Retina (tissue), 1 donor: Measurements from ENCODE around the gene MMP24OS.
A peak's percentile ranks its signal among the peaks of the same experiment; 100 is the strongest.
"Not testable (repeated sequence)": the region's sequence is repeated elsewhere in the genome, so short reads cannot be mapped to it uniquely, and the experiment has no call there.

Experiments used
- DNase-seq: peaks from one replicate; pipeline ENCODE4 v3.0.0-alpha.2; 2016

MMP24OS gene

DNA sequence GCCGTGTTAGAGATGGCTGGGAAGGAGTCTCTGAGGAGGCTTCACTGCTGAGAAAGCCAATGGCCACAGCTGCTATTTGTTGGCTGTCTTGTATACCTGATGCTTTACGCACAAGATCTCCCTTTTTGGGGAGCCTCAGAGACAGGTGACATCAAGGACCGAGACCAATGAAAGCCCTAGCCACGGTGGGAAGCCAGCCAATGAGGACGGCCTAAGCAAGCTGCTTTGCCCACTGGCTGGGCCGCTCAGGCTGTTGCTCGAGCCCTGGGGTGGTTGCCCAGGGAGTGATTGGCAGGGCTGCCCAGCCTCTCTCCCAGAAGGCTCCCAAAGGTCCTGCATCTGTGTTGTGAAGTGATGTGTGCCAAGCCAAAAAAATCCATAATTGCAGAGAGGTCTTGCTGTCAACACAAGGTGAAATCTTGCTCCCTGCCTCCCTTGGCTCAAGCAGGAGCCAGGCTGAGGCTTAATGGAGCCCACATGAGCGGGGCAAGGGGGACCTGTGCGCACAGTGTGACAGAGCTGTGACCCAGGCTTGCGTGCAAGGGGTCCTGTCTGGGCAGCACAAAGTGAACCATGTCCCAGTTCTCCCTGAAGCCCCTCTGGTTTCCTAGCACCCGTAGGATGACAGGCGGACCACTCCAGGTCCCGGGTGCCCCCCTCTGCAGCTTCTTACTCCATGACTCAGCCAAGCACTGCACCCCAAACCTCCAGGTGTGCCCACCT, 4.3 kb downstream of the MMP24OS start:
- DNase-seq: no peak

DNA sequence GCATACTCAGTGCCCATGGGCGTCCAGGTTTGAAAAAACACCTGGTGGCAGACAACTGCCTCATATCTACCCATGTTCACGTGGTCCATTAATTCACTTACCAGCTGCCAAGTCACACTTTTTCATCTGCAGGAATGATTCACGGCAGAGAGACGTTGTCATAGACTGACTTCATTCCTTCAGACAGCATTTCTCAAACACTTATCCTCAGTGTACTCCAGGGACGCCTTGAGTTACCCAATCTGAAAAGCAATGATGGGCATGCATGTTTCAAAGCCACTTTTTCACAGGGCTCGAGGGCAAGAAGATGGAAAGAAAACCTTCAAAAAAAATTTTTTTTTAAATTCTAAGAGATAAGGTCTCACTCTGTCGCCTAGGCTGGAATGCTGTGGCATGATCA, 6.0 kb downstream of the MMP24OS start:
- DNase-seq: no peak

DNA sequence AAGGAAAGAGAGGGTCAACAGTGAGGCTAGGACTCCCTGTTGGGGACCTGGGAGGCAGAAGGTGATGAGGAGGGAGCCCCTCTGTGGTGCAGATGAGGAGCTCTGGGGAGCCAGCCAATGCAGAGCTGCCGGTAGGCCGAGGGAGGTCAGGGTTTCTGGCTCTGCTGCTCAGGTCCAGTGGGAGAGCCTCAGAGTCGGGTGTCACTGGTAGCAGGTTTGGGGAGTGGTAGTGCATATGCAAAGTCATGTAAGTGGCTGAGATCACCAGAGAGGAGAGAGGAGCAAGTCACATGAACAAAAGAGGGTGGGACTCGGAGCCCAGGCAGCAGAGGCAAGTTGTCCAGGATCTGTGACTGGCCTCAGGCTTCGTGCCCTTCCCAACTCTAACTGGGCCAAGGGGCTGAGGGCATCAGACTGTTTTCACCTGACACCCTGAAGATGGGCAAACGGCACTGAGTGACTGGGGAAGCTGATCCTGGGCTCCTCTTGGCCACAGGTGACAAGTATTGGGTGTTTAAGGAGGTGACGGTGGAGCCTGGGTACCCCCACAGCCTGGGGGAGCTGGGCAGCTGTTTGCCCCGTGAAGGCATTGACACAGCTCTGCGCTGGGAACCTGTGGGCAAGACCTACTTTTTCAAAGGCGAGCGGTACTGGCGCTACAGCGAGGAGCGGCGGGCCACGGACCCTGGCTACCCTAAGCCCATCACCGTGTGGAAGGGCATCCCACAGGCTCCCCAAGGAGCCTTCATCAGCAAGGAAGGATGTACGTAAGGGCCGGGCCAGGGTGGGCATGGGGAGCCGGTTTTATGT, 6.6 kb downstream of the MMP24OS start:
- no peak for DNase-seq

DNA sequence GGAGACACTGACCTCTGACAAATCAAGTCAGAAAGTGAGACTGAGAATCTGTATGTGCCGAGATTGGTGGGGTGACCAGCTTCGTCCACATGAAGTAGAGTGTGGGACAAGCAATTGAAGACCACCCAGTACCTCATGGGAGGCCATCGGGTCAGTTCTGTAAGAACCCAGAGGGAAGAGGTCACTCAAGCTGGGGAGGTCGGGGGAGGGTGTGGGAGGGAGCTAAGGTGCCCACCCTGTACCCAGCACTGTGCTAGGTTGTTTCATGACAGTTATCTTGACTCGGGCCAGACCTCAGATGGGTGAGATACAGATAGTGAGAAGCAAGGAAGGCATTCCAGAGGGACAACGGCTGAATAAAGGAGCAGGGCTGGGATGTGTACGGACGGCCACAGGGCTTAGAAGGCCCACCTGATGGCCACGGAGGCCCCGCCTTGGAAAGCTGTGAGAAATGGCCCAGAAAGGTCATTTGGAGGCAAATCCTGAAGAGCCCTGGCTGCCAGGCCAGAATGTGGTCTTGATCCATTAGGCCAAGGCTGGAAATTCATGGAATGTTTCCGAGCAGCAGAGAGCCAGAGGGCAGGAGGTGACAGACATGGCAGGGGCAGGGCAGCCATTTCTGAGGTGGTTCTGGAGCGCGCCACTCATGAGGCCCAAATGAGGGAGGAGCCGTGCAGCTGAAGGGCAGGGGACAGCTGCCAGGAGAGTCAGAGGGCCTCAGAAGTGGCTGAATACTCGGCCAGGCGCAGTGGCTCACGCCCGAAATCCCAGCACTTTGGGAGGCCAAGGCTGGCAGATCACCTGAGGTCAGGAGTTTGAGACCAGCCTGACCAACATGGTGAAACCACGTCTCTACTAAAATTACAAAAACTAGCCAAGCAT, 7.7 kb downstream of the MMP24OS start:
- no peak for DNase-seq

DNA sequence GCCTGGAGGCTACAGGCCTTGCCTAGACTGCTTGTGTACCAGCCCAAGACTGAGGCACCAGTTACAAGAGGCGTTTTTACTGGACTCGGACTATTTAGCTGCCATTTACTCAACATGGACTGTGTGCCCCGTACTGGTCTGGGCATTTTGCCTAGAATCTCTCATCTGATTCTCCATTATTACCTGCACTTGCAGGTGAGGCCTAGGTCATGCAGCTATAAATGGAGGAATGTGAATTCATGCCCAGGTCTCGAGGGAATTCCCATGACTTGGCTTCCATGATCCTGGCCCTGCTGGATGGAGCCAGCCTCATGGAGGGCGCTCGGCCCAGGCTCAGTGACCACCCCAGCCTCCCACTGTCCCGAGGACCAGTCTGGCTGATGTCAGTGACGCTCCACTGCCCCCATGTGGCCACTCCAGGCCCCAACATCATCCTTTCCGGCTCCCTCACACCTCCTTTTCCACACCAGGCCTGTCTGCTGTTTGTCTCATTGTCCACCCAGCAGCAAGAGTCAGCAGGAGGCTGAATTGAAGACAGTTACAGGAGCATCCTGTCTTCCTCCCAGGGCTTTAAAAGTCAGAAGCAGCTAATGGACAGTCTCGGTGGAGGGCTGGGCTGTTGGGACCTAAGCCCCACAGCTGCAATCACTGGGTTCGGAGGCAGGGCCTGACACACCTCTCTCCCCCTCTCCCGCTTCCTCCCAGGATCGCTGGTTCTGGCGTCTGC, 8.7 kb downstream of the MMP24OS start:
- DNase-seq: peak; percentile 76

DNA sequence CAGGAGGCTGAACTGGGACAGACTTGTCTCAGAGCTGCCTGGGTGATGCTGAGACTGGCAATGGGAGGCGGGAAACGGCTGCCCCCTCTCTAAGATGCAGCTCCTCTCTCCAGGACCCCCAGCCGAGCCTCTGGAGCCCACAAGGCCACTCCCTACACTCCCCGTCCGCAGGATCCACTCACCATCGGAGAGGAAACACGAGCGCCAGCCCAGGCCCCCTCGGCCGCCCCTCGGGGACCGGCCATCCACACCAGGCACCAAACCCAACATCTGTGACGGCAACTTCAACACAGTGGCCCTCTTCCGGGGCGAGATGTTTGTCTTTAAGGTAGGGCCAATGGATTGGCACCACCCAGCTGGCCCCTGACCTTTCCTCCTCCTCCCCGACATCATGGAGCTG, 10.8 kb downstream of the MMP24OS start:
- no peak for DNase-seq

DNA sequence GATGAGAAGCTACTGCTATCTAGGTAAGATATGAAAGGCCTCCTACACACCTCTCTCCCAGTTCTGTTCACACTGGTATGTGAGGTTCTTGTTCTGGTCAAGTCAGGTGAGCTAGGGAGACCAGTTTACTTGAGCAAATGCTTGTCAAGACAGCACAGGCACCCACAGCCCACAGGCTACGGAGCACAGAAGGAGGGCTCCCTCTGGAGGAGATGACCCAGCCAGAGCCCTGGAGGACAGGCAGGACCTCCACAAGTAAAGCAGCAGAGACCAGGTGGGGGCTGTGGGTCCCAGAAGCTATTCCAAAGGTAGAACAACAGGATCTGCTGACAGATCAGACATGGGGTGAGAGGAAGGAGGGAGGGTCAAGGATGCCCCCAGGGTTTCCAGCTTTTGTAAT, 13.2 kb downstream of the MMP24OS start:
- DNase-seq: no peak

DNA sequence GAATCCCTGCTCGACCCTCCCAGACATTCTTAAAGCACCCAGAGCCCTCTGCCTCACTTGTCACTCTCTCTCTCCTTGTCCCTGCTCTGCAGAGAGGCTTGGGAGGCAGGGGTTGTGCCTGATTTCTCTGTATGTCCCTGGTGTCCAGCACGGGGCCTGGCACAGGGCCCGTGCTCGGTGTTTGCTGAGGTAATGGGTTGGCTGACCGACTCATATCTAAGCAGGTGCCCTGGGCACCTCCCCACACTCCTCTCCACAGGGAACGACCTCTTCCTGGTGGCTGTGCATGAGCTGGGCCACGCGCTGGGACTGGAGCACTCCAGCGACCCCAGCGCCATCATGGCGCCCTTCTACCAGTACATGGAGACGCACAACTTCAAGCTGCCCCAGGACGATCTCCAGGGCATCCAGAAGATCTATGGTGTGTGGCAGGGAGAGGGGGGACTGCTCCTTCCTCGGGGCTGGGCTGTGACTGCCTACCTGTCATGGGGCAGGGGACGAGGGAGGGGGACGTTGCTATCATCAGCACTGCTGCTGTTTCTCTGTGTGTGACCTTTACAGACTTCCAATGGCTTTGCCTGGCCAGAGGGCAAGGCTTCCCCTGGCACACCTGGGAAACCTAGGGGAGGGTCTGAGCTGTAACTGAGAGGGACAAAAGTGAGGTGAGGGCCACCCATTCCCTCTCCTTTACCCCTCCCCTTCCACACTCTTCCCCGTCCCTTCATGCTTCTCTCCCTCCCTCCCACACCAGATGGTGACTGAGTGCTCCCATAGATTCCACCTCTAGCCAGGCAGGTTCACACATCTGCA, 14.2 kb downstream of the MMP24OS start:
- no peak for DNase-seq

DNA sequence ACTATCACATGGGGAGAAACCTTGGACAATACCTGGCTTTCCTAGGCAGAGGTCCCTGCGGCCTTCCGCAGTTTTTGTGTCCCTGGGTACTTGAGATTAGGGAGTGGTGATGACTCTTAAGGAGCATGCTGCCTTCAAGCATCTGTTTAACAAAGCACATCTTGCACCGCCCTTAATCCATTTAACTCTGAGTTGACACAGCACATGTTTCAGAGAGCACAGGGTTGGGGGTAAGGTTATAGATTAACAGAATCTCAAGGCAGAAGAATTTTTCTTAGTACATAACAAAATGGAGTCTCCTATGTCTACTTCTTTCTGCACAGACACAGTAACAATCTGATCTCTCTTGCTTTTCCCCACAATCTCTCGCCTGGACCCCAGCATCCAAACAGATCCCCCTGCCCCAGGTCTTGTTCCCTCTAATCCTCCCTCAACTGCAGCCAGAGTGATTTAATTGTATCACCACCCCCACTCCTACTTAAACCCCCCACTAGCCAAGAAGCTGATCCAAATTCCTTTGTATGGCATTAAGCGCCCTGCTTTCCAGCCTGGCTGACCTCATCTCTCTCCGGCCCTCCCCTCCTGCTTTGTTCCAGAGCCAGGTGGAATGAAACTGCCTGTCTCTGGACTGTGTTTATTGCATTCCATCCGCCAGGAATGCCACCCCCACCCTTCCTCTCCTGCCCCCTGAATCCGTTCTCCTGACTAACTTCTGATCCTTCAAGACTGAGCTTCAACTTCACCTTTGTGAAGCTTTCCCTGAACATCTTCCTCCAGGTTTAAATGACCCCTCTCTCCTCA, 15.0 kb downstream of the MMP24OS start:
- DNase-seq: not testable (repeated sequence)

DNA sequence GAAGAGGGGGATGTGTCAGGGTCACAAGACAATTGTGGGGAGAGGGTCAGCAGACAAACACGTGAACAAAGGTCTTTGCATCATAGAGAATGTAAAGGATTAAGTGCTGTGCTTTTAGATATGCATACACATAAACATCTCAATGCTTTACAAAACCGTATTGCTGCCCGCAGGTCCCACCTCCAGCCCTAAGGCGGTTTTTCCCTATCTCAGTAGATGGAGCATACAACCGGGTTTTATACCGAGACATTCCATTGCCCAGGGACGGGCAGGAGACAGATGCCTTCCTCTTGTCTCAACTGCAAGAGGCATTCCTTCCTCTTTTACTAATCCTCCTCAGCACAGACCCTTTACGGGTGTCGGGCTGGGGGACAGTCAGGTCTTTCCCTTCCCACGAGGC, 15.6 kb downstream of the MMP24OS start:
- not testable (repeated sequence) for DNase-seq

DNA sequence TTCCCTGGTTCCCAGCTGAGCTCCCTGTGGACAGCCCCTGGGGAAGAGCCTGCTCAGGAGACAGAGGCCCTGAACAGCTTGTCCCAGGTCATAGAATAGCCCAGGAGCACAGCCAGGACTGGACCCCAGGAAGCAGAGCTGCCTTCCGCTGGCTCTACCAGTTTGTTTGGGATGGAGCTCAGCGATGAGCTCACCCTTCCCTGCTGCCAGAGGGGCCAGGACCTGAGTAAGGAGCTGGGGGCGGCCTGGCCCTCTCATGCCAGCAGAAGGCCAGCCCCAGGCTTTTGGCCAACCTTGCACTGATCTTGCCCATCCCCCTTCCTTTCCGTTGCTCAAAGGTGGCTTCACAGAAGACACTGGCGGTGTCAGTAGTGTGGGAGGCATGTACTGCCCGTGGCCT, 17.5 kb downstream of the MMP24OS start:
- DNase-seq: no peak

DNA sequence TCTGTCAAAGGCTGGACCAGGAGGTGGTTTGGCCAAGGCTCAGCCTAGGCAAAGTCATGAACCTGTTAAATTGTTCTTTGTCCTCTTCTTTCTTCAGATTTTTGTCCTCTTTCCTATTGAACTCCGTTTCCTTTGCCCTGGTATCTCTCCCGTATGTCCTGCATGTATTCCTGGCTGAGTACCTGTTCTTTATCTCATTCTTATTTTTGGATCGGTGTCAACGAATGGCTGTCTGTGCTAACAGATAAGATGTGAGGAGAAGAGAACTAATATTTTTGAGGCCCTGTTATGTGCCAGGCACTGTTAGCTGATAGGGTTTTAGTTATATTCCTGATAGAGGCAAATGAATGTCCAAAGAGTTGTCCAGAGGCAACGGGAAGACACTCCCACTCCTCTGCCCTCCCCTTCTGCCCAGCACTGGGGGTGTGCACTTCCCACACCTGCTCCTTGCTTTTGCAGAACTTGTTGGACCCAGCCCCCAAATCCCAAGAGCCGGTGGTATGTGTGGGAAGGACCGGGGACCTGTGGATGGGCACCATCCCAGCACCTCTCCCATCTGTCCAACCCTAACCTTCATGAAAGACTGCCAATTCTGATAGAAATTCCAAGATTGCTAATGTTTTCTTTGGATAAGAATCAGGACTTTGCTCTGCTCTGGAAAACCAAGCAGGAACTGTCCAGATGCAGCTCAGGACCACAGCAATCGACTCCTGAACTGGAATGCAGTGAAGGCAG, 20.6 kb downstream of the MMP24OS start:
- DNase-seq: no peak

DNA sequence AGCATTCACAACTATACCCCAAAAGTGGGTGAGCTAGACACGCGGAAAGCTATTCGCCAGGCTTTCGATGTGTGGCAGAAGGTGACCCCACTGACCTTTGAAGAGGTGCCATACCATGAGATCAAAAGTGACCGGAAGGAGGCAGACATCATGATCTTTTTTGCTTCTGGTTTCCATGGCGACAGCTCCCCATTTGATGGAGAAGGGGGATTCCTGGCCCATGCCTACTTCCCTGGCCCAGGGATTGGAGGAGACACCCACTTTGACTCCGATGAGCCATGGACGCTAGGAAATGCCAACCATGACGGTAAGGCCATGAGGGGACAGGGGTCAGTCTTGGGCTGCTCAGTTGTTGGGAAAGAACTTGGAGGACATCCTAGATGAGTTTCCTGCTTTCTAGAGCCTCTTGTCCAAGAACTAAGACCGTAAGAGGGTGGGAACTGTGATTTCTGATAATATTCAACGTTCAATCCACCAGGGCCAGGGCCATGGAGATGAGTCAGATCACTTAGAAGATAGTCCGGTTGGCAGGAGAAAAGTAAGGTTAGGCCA, 23.4 kb downstream of the MMP24OS start:
- no peak for DNase-seq

DNA sequence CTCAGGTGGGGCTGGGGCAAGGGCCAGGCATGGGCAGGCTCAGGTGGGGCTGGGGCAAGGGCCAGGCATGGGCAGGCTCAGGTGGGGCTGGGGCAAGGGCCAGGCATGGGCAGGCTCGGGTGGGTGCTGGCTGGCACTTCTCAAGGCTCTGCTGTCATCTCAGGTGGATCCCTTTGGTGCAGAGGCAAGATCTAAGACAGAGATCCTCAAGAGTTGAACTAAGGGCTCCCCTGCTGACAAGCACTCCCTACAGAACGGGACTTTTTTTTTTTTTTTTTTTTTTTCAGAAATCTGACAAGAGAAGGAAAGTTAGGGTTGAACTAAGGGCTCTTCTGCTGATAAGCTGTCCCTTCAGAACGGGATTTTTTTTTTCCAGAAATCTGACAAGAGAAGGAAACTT, 24.9 kb downstream of the MMP24OS start:
- no peak for DNase-seq

DNA sequence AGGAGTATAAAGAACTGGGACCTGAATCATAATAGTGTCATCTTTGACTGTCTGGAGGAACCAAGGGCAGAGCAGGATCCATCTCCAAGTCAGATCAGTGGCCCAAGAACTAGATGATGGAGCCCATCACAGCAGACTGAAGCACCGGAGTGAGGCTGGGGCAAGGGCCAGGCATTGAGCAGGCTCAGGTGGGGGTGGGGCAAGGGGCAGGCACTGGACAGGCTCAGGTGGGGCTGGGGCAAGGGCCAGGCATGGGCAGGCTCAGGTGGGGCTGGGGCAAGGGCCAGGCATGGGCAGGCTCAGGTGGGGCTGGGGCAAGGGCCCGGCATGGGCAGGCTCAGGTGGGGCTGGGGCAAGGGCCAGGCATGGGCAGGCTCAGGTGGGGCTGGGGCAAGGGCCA, 25.3 kb downstream of the MMP24OS start:
- DNase-seq: not testable (repeated sequence)

DNA sequence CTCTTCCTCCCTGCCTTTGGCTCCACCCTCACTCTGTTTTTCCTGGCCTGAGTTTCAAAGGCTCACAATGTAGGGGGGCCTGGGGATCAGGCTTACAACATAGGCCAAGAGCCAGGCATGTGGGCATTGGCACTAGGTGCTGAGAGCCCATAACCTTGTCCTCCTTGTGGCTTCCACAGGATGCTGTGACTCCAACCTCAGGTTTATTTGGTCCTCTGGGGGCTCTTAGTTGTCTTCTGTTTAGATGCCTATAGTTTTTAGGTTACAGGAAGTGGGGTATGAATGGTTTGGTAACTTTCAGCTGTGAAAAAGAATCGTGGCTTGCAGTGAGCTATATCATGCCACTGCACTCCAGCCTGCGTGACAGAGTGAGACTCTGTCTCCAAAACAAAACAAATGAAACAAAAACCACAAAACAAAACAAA, 25.9 kb downstream of the MMP24OS start:
- DNase-seq: no peak

DNA sequence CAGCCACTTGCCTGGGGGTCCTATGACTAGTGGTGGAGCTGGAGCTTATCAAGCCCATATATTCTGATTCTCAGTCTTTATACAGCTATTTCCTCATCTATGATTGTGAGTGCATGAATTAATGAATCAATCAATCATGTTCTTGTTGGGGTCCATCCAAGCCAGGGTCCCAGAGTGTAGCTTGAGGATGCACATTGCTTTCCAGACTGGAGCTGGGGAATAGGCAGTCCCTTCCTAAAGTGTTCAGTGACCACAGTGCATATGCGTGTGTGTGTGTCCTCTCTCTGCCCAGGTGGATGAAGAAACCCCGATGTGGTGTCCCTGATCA, 26.3 kb downstream of the MMP24OS start:
- no peak for DNase-seq

DNA sequence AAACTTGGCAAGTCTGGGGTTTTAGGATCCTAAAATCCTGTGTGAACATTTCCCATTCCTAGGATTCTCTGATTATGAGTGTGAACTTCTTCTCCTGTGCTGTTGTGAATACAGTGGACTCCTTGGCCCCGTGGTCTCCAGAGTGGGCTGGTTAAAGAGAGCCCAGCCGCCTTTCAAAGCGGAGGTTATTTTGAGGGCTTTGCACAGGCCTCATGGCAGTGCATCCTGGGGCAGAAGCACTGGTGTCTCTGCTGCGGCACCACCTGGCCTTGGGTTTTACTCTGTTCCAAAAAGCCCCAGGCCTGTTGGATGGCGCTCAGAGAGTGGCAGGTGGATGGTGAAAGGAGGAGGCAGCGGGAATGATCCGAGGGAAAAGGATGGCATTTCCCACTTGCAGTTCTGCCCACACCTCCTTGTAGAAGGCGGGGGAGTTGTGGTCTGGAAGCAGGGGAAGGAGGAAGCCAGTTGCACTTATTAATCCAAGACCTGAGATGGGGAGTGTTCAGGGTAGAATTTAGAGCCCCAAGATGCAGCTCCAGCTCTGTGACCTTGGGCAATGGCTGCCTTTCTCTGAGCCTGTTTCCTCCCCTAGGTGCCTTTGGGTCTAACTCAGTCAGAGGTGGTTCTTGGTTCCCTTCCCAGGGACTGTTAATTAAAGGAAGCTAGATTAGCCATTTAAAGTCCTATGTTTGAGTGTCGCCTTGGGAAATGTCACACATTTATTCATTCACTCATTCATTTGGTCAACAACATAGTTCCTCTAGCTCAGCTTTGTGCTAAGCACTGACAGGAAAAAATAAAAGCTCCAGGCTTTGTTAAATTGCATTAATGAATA, 29.1 kb downstream of the MMP24OS start:
- DNase-seq: no peak

DNA sequence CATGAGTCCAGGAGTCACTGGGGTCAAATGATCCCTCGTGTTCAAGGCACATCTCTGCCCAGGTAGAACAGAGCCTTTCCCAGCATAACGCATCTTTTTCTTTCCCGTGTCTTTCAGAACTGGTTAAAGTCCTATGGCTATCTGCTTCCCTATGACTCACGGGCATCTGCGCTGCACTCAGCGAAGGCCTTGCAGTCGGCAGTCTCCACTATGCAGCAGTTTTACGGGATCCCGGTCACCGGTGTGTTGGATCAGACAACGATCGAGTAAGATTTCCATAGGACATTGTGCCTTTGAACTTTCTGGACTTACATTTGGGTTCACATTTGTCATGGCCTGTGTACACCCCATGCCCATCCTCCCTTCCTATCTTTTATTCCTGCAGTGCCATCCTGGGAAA, 31.2 kb downstream of the MMP24OS start:
- DNase-seq: no peak
